Keratinocyte (primary cell): Measurements from ENCODE around the gene TRPM1. TPM values are rescaled to one million over a fixed set of nuclear protein-coding genes. Genes with fewer than 3 reads are reported as not detected.

Experiments
- DNase-seq: peaks from one replicate; pipeline ENCODE4 v3.0.0-alpha.2; 2011; ENCODE audit warnings: low read depth, missing footprints, low spot score
- FAIRE-seq: peaks from 2 replicates; lab custom pipeline; 2011; peaks lifted over from hg19 to GRCh38; lab: Jason Lieb, UNC
- H2AFZ ChIP-seq: 2 replicates; pipeline ENCODE4 v1.6.0; 2012; ENCODE audit warnings: low read length, control low read depth, inconsistent platforms; ENCODE audit not compliant: control insufficient read depth
- H3K27ac ChIP-seq: 2 replicates; pipeline ENCODE4 v1.5.1; 2011; ENCODE audit warnings: low read length; ENCODE audit not compliant: control insufficient read depth, insufficient read depth
- H3K27me3 ChIP-seq: 3 replicates; pipeline ENCODE4 v1.6.0; 2011; ENCODE audit warnings: low read length; ENCODE audit not compliant: control insufficient read depth, insufficient read depth; ENCODE audit errors: extremely low read depth
- H3K36me3 ChIP-seq, 2 experiments: 2 replicates in 1 of 2; 3 replicates in 1 of 2; pipeline ENCODE4 v1.5.1; 2011; ENCODE audit warnings: low read length in 2 of 2, mild to moderate bottlenecking in 1 of 2; ENCODE audit not compliant: control insufficient read depth in 2 of 2, insufficient read depth in 2 of 2; ENCODE audit errors: extremely low read depth in 1 of 2
- H3K4me1 ChIP-seq: 3 replicates; pipeline ENCODE4 v1.5.1; 2011; ENCODE audit warnings: low read length; ENCODE audit not compliant: control insufficient read depth, insufficient read depth; ENCODE audit errors: extremely low read depth
- H3K4me2 ChIP-seq: 3 replicates; pipeline ENCODE4 v1.6.0; 2011; ENCODE audit warnings: low read depth, low read length; ENCODE audit not compliant: control insufficient read depth, insufficient read depth; ENCODE audit errors: extremely low read depth
- H3K4me3 ChIP-seq, 3 experiments: fragments of 200-600 bp in 1 of 3; sonication (generic) in 1 of 3; 2 replicates in 2 of 3; 3 replicates in 1 of 3; pipeline ENCODE4 v1.5.1; 2011 to 2016; ENCODE audit warnings: low read length in 3 of 3, mild to moderate bottlenecking in 3 of 3, control low read depth in 2 of 3, inconsistent platforms in 1 of 3, low read depth in 1 of 3, mixed read lengths in 1 of 3, mixed run types in 1 of 3, moderate library complexity in 1 of 3; ENCODE audit not compliant: control insufficient read depth in 2 of 3, insufficient read depth in 2 of 3; ENCODE audit errors: extremely low read depth in 1 of 3
- H3K79me2 ChIP-seq: 2 replicates; pipeline ENCODE4 v1.6.0; 2012; ENCODE audit warnings: low read length; ENCODE audit not compliant: control insufficient read depth, insufficient read depth
- H3K9ac ChIP-seq: 3 replicates; pipeline ENCODE4 v1.6.0; 2011; ENCODE audit warnings: low read length; ENCODE audit not compliant: control insufficient read depth, insufficient read depth; ENCODE audit errors: extremely low read depth
- H3K9me1 ChIP-seq: 3 replicates; pipeline ENCODE4 v1.6.0; 2011; ENCODE audit warnings: low read length; ENCODE audit not compliant: control insufficient read depth, insufficient read depth; ENCODE audit errors: extremely low read depth
- H3K9me3 ChIP-seq: 2 replicates; pipeline ENCODE4 v1.5.1; 2012; ENCODE audit warnings: low read depth, low read length; ENCODE audit not compliant: control insufficient read depth
- H4K20me1 ChIP-seq: 3 replicates; pipeline ENCODE4 v1.6.0; 2011; ENCODE audit warnings: low read length; ENCODE audit not compliant: control insufficient read depth, insufficient read depth; ENCODE audit errors: extremely low read depth
- CTCF ChIP-seq, 3 experiments: IDR thresholded peaks in 1 of 3; conservative IDR thresholded peaks in 1 of 3; optimal IDR thresholded peaks in 1 of 3; 2 replicates in 2 of 3; 3 replicates in 1 of 3; pipeline versions ENCODE3 to v1.5.1; 2011; ENCODE audit warnings: low read length in 3 of 3, mild to moderate bottlenecking in 3 of 3, moderate library complexity in 2 of 3, control low read depth in 1 of 3, inconsistent platforms in 1 of 3; ENCODE audit not compliant: insufficient read depth in 2 of 3; ENCODE audit errors: extremely low read depth in 1 of 3
- EZH2 ChIP-seq: IDR thresholded peaks from one replicate; pipeline ENCODE4 v1.6.1; 2012; ENCODE audit warnings: inconsistent platforms, mild to moderate bottlenecking, low read length, moderate library complexity
- dilution Hi-C: fragments of 300-500 bp; cut with MboI; formaldehyde crosslinking; loops from one replicate; pipeline ENCODE4 v1.7.0; 2020; ENCODE audit warnings: low sequenced_read_pairs; ENCODE audit not compliant: extremely low pct_ligation_motif_present
- polyA plus RNA-seq, 5 experiments: library from polyadenylated mRNA; depleted of rRNA in 3 of 5; stranded (reverse) in 3 of 5; stranded (forward) in 1 of 5; unstranded in 1 of 5; fragments of >200 nt; gene quantifications; 1 replicate in 1 of 5; 2 replicates in 3 of 5; 3 replicates in 1 of 5; pipeline versions ENCODE4 v1.2.1 to v1.2.3, GENCODE V29; 2011 to 2012; ENCODE audit warnings: missing spikeins in 2 of 5, low read depth in 1 of 5, low replicate concordance in 1 of 5

Gene TRPM1
- polyA plus RNA-seq, 1 donor (not counting 4 experiments of a cell fraction or from before 2014, with no cell fraction given), result 0.17 TPM

- no peaks in the 10 kb centered on the region for H3K36me3 ChIP-seq
- no peaks in the 10 kb centered on the region for H3K4me1 ChIP-seq
- no peak overlapping the region for H3K27ac ChIP-seq
- FAIRE-seq (no peak), DNase-seq (no peak)
- H3K79me2 ChIP-seq, result no peaks in the 10 kb centered on the region
- H2AFZ ChIP-seq, result no peak overlapping the region
- TF ChIP-seq CTCF (optimal IDR thresholded peaks at IDR 0.05 in 1 of 3, IDR thresholded peaks at IDR 0.05 in 1 of 3, conservative IDR thresholded peaks at IDR 0.05 in 1 of 3; ENCODE audit: extremely low read depth in 1 of 3, insufficient read depth in 2 of 3, low read length in 3 of 3) (no peak), EZH2 (no peak)
- no peaks in the 10 kb centered on the region for H4K20me1 ChIP-seq
- no peaks in the 10 kb centered on the region for H3K9me1 ChIP-seq
- dilution Hi-C loops, result no loop called here
- no peak overlapping the region for H3K4me2 ChIP-seq
- no peaks in the 10 kb centered on the region for H3K9me3 ChIP-seq
- no peaks in the 10 kb centered on the region for H3K27me3 ChIP-seq
- no peak overlapping the region for H3K4me3 ChIP-seq
- H3K9ac ChIP-seq, result no peak overlapping the region
Observed at GRCh38 chr15:31133890-31134289, 32.4 kb upstream of the TRPM1 start.

GRCh38 chr15:31131853-31132375 lies 30.4 kb upstream of the TRPM1 start:
- no peaks in the 10 kb centered on the region for H3K79me2 ChIP-seq
- no peak overlapping the region for H3K9ac ChIP-seq
- H3K4me1 ChIP-seq, result no peaks in the 10 kb centered on the region
- DNase-seq (no peak), FAIRE-seq (no peak)
- no peak for TF ChIP-seq EZH2
- TF ChIP-seq CTCF (optimal IDR thresholded peaks at IDR 0.05 in 1 of 3, IDR thresholded peaks at IDR 0.05 in 1 of 3, conservative IDR thresholded peaks at IDR 0.05 in 1 of 3; ENCODE audit: extremely low read depth in 1 of 3, insufficient read depth in 2 of 3, low read length in 3 of 3), result no peak
- H3K4me2 ChIP-seq, result no peak overlapping the region
- no peak overlapping the region for H3K4me3 ChIP-seq
- dilution Hi-C loops, result no loop called here
- no peak overlapping the region for H3K27ac ChIP-seq
- H3K36me3 ChIP-seq, result no peaks in the 10 kb centered on the region
- no peaks in the 10 kb centered on the region for H3K9me1 ChIP-seq
- H2AFZ ChIP-seq, result no peak overlapping the region
- no peaks in the 10 kb centered on the region for H4K20me1 ChIP-seq
- H3K9me3 ChIP-seq, result no peaks in the 10 kb centered on the region
- H3K27me3 ChIP-seq, result no peaks in the 10 kb centered on the region
